Hematopoietic multipotent progenitor cell treated with erythropoietin and hydrocortisone succinate and interleukin-3 and kit ligand, for 8 days (in vitro differentiated cells): ENCODE measurements around the gene GFER.
"Not testable (repeated sequence)": the region's sequence is repeated elsewhere in the genome, so short reads cannot be mapped to it uniquely, and the experiment has no call there.

Source experiments
- DNase-seq: peaks from one replicate; pipeline ENCODE4 v3.0.0-alpha.2; 2015

GFER gene

GRCh38 chr16:2008009-2008526 lies 24.1 kb downstream of the GFER start:
- peak; percentile 65 for DNase-seq

- DNase-seq: peak; percentile 52
Measured at GRCh38 chr16:2008631-2009163, 24.7 kb downstream of the GFER start.

- DNase-seq: no peak
Measured at GRCh38 chr16:2009164-2009711, 25.2 kb downstream of the GFER start.

GRCh38 chr16:2009791-2010510 lies 26.0 kb downstream of the GFER start, which contains the start of gene ZNF598:
Gene ZNF598, minus strand, starts transcription at chr16:2009821.
- DNase-seq: peak; percentile 84

GRCh38 chr16:2011726-2012125 lies 27.7 kb downstream of the GFER start:
- not testable (repeated sequence) for DNase-seq

GRCh38 chr16:2013527-2013926 lies 29.5 kb downstream of the GFER start:
- no peak for DNase-seq

- no peak for DNase-seq
Measured at GRCh38 chr16:2015117-2015946, 31.3 kb downstream of the GFER start.

- DNase-seq: no peak
Measured at GRCh38 chr16:2015947-2016208, 31.9 kb downstream of the GFER start.

- DNase-seq: no peak
Measured at GRCh38 chr16:2016407-2016922, 32.5 kb downstream of the GFER start.

GRCh38 chr16:2019518-2019920 lies 35.5 kb downstream of the GFER start, which contains the start of gene NPW:
Gene NPW, plus strand, starts transcription at chr16:2019785.
- DNase-seq: no peak

GRCh38 chr16:2019921-2020831 lies 36.2 kb downstream of the GFER start:
- no peak for DNase-seq

GRCh38 chr16:2022723-2023091 lies 38.7 kb downstream of the GFER start:
- DNase-seq: peak; percentile 40

- peak; percentile 89 for DNase-seq
Measured at GRCh38 chr16:2023092-2024031, 39.4 kb downstream of the GFER start.

- DNase-seq: no peak
Measured at GRCh38 chr16:2024032-2024420, 40.0 kb downstream of the GFER start.

- DNase-seq: no peak
Measured at GRCh38 chr16:2025251-2025650, 41.3 kb downstream of the GFER start.

- no peak for DNase-seq
Measured at GRCh38 chr16:2025878-2026460, 42.0 kb downstream of the GFER start.

GRCh38 chr16:2026461-2027023 lies 42.5 kb downstream of the GFER start, which contains the start of gene NHERF2:
Gene NHERF2, plus strand, starts transcription at chr16:2026902. Its CDS starts 104 bp downstream, at chr16:2027006.
- DNase-seq: no peak

- DNase-seq: no peak
Measured at GRCh38 chr16:2027024-2028010, 43.3 kb downstream of the GFER start.

- no peak for DNase-seq
Measured at GRCh38 chr16:2028146-2028545, 44.2 kb downstream of the GFER start.
